Stimulated activated CD8-positive, alpha-beta memory T cell treated with anti-CD3 and anti-CD28 coated beads, Interleukin-12 subunit alpha, Interleukin-12 subunit beta, amount 100 ng/mL, for 1 hour (primary cell): Measurements from ENCODE around the gene HHIP.
"Not testable (repeated sequence)": the region's sequence is repeated elsewhere in the genome, so short reads cannot be mapped to it uniquely, and the experiment has no call there.

Experiments used
- DNase-seq: peaks from one replicate; pipeline ENCODE4 v3.0.0-alpha.2; 2020; ENCODE audit warnings: low read depth

HHIP gene

DNA sequence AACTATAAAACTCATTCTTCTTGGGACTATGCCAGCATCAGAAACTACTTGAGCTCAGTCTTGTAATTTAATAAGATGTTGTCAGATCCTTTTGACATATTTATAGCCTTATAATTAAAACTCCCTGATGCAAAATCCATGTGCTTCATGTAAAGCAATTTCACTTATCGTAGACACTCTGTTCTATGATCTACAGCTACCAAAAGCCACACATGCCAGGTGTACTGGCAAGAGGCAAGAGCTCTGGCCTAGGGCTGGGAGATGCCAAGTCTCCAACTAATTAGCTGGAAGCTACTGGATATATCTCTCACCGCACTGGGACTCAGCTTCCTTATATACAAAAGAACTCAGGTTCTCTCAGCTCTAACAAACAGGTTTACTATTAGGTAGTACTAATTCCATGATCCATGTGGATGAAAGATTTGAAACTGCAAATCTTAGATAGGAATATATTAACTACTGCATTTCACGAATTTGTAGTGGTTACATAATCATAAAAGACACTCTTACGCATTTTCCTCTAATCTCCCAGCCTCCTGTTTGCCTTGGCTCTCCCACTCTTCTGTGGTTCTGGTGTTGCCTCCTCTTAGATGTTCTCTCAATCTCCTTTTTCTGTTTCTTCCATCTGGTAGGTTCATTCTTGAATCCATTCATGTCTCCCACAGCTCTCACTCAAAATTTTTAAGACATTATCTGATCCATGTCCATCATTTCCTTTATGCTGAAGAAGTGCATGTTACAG lies 103.0 kb downstream of the HHIP start:
- DNase-seq, result no peak

- no peak for DNase-seq
Observed at GRCh38 chr4:144750348-144750747, 104.4 kb downstream of the HHIP start.

DNA sequence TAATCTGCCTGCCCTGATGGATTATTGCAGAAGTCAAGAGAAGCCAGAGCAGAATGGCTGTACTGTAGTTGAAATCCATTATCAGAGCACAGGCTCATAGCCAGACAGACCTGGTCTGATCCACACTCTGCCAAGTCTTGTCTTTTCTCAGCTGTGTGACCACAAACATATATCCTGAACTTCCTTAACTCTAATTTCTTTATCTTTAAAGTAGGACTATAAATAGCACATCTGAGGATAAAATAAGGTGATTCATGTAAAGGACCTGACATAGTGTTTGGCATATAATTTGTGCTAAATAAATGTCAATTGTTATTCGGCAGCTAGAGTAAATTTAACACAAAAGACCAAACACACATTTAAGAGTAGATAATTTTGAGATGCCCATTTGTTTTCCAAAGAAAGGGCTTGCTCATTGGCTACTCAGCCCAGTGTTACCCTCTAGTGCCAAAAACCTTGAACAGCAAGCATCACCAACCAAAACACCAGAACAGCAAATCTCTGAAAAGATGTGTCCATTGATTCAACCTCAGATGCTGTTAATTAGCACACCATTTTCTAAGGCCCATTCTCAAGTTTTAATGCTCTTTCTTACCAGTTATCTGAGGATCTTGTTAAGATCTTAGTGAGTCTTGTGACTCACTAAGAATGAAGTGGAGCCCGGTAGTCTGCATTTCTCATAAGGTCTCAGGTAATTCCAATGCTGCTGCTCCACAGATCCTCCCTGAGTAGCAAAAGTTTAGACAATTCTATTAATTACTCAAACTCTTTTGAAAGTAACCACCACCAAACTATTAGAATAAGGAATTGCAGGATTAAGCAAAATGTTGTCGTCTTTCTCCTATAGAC lies 108.8 kb downstream of the HHIP start:
- no peak for DNase-seq

DNA sequence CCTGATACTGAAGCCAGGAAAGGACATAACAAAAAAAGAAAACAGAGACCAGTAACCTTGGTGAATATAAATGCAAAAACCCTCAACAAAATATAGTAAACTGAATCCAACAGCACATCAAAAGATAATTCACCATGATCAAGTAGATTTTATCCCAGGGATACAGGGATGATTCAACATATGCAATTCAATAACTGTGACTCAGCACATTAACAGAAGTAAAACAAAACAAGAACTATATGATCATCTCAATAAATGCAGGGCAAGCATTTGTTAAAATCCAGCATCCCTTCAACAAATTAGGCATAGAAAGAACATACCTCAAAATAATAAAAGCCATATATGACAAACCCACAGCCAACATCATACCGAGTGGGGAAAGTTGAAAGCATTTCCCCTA lies 112.0 kb downstream of the HHIP start:
- no peak for DNase-seq

GRCh38 chr4:144768809-144769208 lies 122.9 kb downstream of the HHIP start:
- not testable (repeated sequence) for DNase-seq

- no peak for DNase-seq
Observed at GRCh38 chr4:144778364-144778763, 132.4 kb downstream of the HHIP start.

DNA sequence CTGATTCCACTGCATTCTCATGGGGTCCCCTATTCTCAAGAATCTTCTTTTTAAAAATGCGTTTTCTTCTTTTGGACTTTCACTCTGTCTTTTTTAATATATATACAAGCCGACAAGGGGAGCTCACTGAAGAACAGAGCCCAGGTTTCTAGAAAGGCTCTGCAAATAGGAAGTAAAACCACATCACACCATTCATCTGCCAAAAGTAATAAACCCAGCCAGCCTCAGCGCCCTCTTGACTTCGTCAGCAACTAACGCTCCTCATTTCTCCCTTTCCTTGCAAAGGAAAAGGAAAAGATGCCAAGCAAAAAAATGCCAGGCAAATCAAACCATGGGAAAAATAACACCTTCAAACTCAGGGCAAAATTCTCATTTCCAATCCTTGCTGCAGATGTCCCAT lies 136.4 kb downstream of the HHIP start:
- no peak for DNase-seq

- no peak for DNase-seq
Observed at GRCh38 chr4:144785961-144786360, 140.0 kb downstream of the HHIP start.

DNA sequence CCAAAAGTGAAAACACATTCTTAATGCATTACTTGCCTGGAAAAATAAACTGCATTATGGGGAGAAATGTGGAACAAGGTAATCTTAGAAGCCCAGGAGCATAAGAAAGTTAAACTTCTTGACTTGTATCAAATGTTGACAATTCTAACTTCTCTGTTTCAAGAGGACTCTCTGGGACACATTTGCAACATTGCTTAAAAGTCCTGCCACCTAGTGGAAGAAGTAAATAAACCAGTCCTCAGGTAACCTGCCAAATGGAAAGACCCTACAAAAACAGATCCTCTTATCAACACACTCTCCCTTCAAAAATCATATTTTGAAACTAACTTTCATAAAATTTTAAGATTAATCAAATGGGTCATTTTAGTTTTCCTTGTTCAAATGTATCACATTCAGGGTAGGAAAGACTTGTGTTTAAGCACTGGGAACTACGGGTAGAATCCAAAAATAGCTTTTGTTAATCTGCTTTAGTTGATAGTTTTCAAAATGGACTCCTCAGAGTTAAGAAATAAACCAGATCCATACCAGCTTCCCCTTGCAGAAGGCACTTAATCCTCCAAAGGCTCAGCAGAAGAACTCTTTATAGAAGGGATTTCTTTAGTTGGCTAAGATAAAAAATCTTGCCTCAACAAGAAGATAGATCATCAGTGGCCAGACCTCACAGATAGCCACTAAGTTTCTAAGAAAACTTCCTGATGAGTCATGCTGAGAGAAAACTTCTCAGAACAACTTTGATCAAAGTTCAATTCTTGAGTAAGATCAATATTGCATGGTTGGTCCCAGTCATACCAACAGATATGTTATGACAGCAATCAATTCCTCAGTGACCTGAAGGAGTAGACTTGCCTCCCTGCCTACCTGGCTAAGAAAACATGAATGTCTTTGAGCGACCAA lies 141.7 kb downstream of the HHIP start:
- no peak for DNase-seq

DNA sequence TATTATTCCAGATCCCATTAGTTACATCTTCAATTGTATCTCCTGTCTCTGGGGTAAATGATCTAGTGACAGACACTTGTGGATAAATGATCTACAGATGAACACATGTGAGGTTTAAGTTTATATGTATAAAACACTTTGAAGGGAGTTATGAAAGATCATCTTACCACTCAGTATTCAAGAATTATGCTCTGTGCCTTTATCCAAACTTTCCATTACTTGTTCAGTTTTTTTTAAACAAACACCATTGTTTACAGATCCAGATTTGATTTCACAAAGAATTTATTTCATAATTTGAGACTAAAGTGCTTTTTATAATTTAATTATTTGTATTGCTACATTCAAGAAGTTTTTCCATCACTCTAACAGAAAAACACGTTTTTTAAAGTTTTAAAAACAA lies 142.5 kb downstream of the HHIP start:
- DNase-seq, result no peak

DNA sequence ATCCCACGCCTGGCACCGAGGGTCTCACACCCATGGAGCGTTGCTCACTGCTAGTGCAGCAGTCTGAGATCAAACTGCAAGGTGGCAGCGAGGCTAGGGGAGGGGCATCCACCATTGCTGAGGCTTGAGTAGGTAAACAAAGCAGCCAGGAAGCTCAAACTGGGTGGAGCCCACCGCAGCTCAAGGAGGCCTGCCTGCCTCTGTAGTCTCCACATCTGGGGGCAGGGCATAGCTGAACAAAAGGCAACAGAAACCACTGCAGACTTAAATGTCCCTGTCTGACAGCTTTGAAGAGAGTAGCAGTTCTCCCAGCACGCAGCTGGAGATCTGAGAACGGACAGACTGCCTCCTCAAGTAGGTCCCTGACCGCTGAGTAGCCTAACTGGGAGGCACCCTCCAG lies 146.0 kb downstream of the HHIP start:
- DNase-seq, result not testable (repeated sequence)
